Measurements from ENCODE around the gene FZR1.

FZR1 gene

GRCh38 chr19:3464587-3465235 is 41.4 kb upstream of the FZR1 start:
- H3K9me3 ChIP-seq (ENCODE audit: control insufficient read depth in 2 of 2, low read length in 2 of 2): no peaks in the 10 kb centered on the region
- H3K4me1 ChIP-seq (ENCODE audit: control insufficient read depth in 2 of 2, insufficient read depth in 2 of 2, low read length in 2 of 2): peaks cover 0 to 4% of the 10 kb centered on the region in 2 donors
- H3K36me3 ChIP-seq (ENCODE audit: control insufficient read depth in 2 of 2, insufficient read depth in 2 of 2, low read length in 2 of 2): peaks cover 0 to 6% of the 10 kb centered on the region in 2 donors
- no peak overlapping the region for H3K27ac ChIP-seq (ENCODE audit: low read depth in 2 of 2, low read length in 2 of 2)
- no peaks in the 10 kb centered on the region for H3K27me3 ChIP-seq (ENCODE audit: control insufficient read depth in 2 of 2, insufficient read depth in 2 of 2, low read length in 2 of 2)
- H3K4me3 ChIP-seq (ENCODE audit: low read length in 2 of 2): no peak overlapping the region
- H3K9ac ChIP-seq (ENCODE audit: low read depth in 1 of 2, low read length in 2 of 2): no peak overlapping the region

- Histone ChIP-seq H3K36me3 (ENCODE audit: control insufficient read depth in 2 of 2, insufficient read depth in 2 of 2, low read length in 2 of 2) (peaks cover 0 to 6% of the 10 kb centered on the region in 2 donors), H3K4me3 (ENCODE audit: low read length in 2 of 2) (no peak overlapping the region), H3K27me3 (ENCODE audit: control insufficient read depth in 2 of 2, insufficient read depth in 2 of 2, low read length in 2 of 2) (no peaks in the 10 kb centered on the region), H3K4me1 (ENCODE audit: control insufficient read depth in 2 of 2, insufficient read depth in 2 of 2, low read length in 2 of 2) (no peaks in the 10 kb centered on the region), H3K9ac (ENCODE audit: low read depth in 1 of 2, low read length in 2 of 2) (no peak overlapping the region), H3K9me3 (ENCODE audit: control insufficient read depth in 2 of 2, low read length in 2 of 2) (no peaks in the 10 kb centered on the region), H3K27ac (ENCODE audit: low read depth in 2 of 2, low read length in 2 of 2) (no peak overlapping the region)
These were observed 40.6 kb upstream of the FZR1 start for GRCh38 chr19:3465552-3465951.

GRCh38 chr19:3466635-3467034 is 39.5 kb upstream of the FZR1 start:
- Histone ChIP-seq H3K4me3 (ENCODE audit: low read length in 2 of 2) (no peak overlapping the region), H3K9ac (ENCODE audit: low read depth in 1 of 2, low read length in 2 of 2) (no peak overlapping the region), H3K27me3 (ENCODE audit: control insufficient read depth in 2 of 2, insufficient read depth in 2 of 2, low read length in 2 of 2) (no peaks in the 10 kb centered on the region), H3K9me3 (ENCODE audit: control insufficient read depth in 2 of 2, low read length in 2 of 2) (no peaks in the 10 kb centered on the region), H3K27ac (ENCODE audit: low read depth in 2 of 2, low read length in 2 of 2) (no peak overlapping the region), H3K36me3 (ENCODE audit: control insufficient read depth in 2 of 2, insufficient read depth in 2 of 2, low read length in 2 of 2) (peaks cover 0 to 6% of the 10 kb centered on the region in 2 donors), H3K4me1 (ENCODE audit: control insufficient read depth in 2 of 2, insufficient read depth in 2 of 2, low read length in 2 of 2) (no peaks in the 10 kb centered on the region)

GRCh38 chr19:3467437-3468198 is 38.5 kb upstream of the FZR1 start:
- H3K9me3 ChIP-seq (ENCODE audit: control insufficient read depth in 2 of 2, low read length in 2 of 2): no peaks in the 10 kb centered on the region
- H3K9ac ChIP-seq (ENCODE audit: low read depth in 1 of 2, low read length in 2 of 2): no peak overlapping the region
- H3K4me3 ChIP-seq (ENCODE audit: low read length in 2 of 2): no peak overlapping the region
- H3K27ac ChIP-seq (ENCODE audit: low read depth in 2 of 2, low read length in 2 of 2): no peak overlapping the region
- H3K36me3 ChIP-seq (ENCODE audit: control insufficient read depth in 2 of 2, insufficient read depth in 2 of 2, low read length in 2 of 2): peaks cover 0 to 3% of the 10 kb centered on the region in 2 donors
- no peaks in the 10 kb centered on the region for H3K27me3 ChIP-seq (ENCODE audit: control insufficient read depth in 2 of 2, insufficient read depth in 2 of 2, low read length in 2 of 2)
- no peaks in the 10 kb centered on the region for H3K4me1 ChIP-seq (ENCODE audit: control insufficient read depth in 2 of 2, insufficient read depth in 2 of 2, low read length in 2 of 2)

- H3K4me3 ChIP-seq (ENCODE audit: low read length in 2 of 2): no peak overlapping the region
- H3K4me1 ChIP-seq (ENCODE audit: control insufficient read depth in 2 of 2, insufficient read depth in 2 of 2, low read length in 2 of 2): no peaks in the 10 kb centered on the region
- no peaks in the 10 kb centered on the region for H3K27me3 ChIP-seq (ENCODE audit: control insufficient read depth in 2 of 2, insufficient read depth in 2 of 2, low read length in 2 of 2)
- H3K9me3 ChIP-seq (ENCODE audit: control insufficient read depth in 2 of 2, low read length in 2 of 2): no peaks in the 10 kb centered on the region
- H3K36me3 ChIP-seq (ENCODE audit: control insufficient read depth in 2 of 2, insufficient read depth in 2 of 2, low read length in 2 of 2): no peaks in the 10 kb centered on the region
- H3K27ac ChIP-seq (ENCODE audit: low read depth in 2 of 2, low read length in 2 of 2): no peak overlapping the region
- H3K9ac ChIP-seq (ENCODE audit: low read depth in 1 of 2, low read length in 2 of 2): no peak overlapping the region
These were observed 37.9 kb upstream of the FZR1 start for GRCh38 chr19:3468211-3468610.

GRCh38 chr19:3469638-3470499 is 36.2 kb upstream of the FZR1 start:
- Histone ChIP-seq H3K36me3 (ENCODE audit: control insufficient read depth in 2 of 2, insufficient read depth in 2 of 2, low read length in 2 of 2) (no peaks in the 10 kb centered on the region), H3K4me1 (ENCODE audit: control insufficient read depth in 2 of 2, insufficient read depth in 2 of 2, low read length in 2 of 2) (peaks cover 8 to 12% of the 10 kb centered on the region in 2 donors), H3K9ac (ENCODE audit: low read depth in 1 of 2, low read length in 2 of 2) (no peak overlapping the region), H3K9me3 (ENCODE audit: control insufficient read depth in 2 of 2, low read length in 2 of 2) (no peaks in the 10 kb centered on the region), H3K4me3 (ENCODE audit: low read length in 2 of 2) (no peak overlapping the region), H3K27me3 (ENCODE audit: control insufficient read depth in 2 of 2, insufficient read depth in 2 of 2, low read length in 2 of 2) (no peaks in the 10 kb centered on the region), H3K27ac (ENCODE audit: low read depth in 2 of 2, low read length in 2 of 2) (no peak overlapping the region)

- Histone ChIP-seq H3K4me1 (ENCODE audit: control insufficient read depth in 2 of 2, insufficient read depth in 2 of 2, low read length in 2 of 2) (peaks cover 8 to 13% of the 10 kb centered on the region in 2 donors), H3K36me3 (ENCODE audit: control insufficient read depth in 2 of 2, insufficient read depth in 2 of 2, low read length in 2 of 2) (no peaks in the 10 kb centered on the region), H3K27ac (ENCODE audit: low read depth in 2 of 2, low read length in 2 of 2) (no peak overlapping the region), H3K4me3 (ENCODE audit: low read length in 2 of 2) (no peak overlapping the region), H3K9ac (ENCODE audit: low read depth in 1 of 2, low read length in 2 of 2) (no peak overlapping the region), H3K27me3 (ENCODE audit: control insufficient read depth in 2 of 2, insufficient read depth in 2 of 2, low read length in 2 of 2) (no peaks in the 10 kb centered on the region), H3K9me3 (ENCODE audit: control insufficient read depth in 2 of 2, low read length in 2 of 2) (no peaks in the 10 kb centered on the region)
These were observed 35.5 kb upstream of the FZR1 start for GRCh38 chr19:3470500-3471128.

- H3K27me3 ChIP-seq (ENCODE audit: control insufficient read depth in 2 of 2, insufficient read depth in 2 of 2, low read length in 2 of 2): no peaks in the 10 kb centered on the region
- H3K36me3 ChIP-seq (ENCODE audit: control insufficient read depth in 2 of 2, insufficient read depth in 2 of 2, low read length in 2 of 2): no peaks in the 10 kb centered on the region
- H3K4me3 ChIP-seq (ENCODE audit: low read length in 2 of 2): no peak overlapping the region
- no peak overlapping the region for H3K27ac ChIP-seq (ENCODE audit: low read depth in 2 of 2, low read length in 2 of 2)
- no peak overlapping the region for H3K9ac ChIP-seq (ENCODE audit: low read depth in 1 of 2, low read length in 2 of 2)
- peaks cover 8 to 13% of the 10 kb centered on the region in 2 donors for H3K4me1 ChIP-seq (ENCODE audit: control insufficient read depth in 2 of 2, insufficient read depth in 2 of 2, low read length in 2 of 2)
- no peaks in the 10 kb centered on the region for H3K9me3 ChIP-seq (ENCODE audit: control insufficient read depth in 2 of 2, low read length in 2 of 2)
These were observed 34.0 kb upstream of the FZR1 start for GRCh38 chr19:3471954-3472655.

GRCh38 chr19:3474010-3474409 is 32.1 kb upstream of the FZR1 start:
- H3K27me3 ChIP-seq (ENCODE audit: control insufficient read depth in 2 of 2, insufficient read depth in 2 of 2, low read length in 2 of 2): no peaks in the 10 kb centered on the region
- H3K27ac ChIP-seq (ENCODE audit: low read depth in 2 of 2, low read length in 2 of 2): peak overlapping the region; percentile 32 to 55
- no peaks in the 10 kb centered on the region for H3K36me3 ChIP-seq (ENCODE audit: control insufficient read depth in 2 of 2, insufficient read depth in 2 of 2, low read length in 2 of 2)
- H3K9ac ChIP-seq (ENCODE audit: low read depth in 1 of 2, low read length in 2 of 2): peak overlapping the region in 1 of 2 donors; percentile 29
- H3K4me3 ChIP-seq (ENCODE audit: low read length in 2 of 2): peak overlapping the region in 1 of 2 donors; percentile 11
- peaks cover 8 to 13% of the 10 kb centered on the region in 2 donors for H3K4me1 ChIP-seq (ENCODE audit: control insufficient read depth in 2 of 2, insufficient read depth in 2 of 2, low read length in 2 of 2)
- no peaks in the 10 kb centered on the region for H3K9me3 ChIP-seq (ENCODE audit: control insufficient read depth in 2 of 2, low read length in 2 of 2)
